Fibroblast of the aortic adventitia (primary cell): ENCODE measurements around the gene COL6A5. TPM values are rescaled to one million over a fixed set of nuclear protein-coding genes. Genes with fewer than 3 reads are reported as not detected.

Experiments used
- DNase-seq: peaks from one replicate; pipeline ENCODE4 v3.0.0-alpha.2; 2010; ENCODE audit warnings: low read depth
- H3K4me3 ChIP-seq: 2 replicates; pipeline ENCODE4 v1.5.1; 2011; ENCODE audit warnings: low read depth, mild to moderate bottlenecking, control low read depth, low read length, moderate library complexity
- total RNA-seq: library from RNA; depleted of rRNA; stranded (reverse); fragments of >200 nt; gene quantifications from 2 replicates; pipeline ENCODE4 v1.2.3, GENCODE V29; 2012; ENCODE audit warnings: low replicate concordance
- TF ChIP-seq, protein P1 (sequence below): IDR thresholded peaks from 2 replicates; pipeline ENCODE4 v1.5.1; 2011; ENCODE audit warnings: mild to moderate bottlenecking, low read length, control low read depth, inconsistent platforms; ENCODE audit not compliant: insufficient read depth

The COL6A5 gene
- total RNA-seq, 1 donor = under 0.01 TPM

DNA sequence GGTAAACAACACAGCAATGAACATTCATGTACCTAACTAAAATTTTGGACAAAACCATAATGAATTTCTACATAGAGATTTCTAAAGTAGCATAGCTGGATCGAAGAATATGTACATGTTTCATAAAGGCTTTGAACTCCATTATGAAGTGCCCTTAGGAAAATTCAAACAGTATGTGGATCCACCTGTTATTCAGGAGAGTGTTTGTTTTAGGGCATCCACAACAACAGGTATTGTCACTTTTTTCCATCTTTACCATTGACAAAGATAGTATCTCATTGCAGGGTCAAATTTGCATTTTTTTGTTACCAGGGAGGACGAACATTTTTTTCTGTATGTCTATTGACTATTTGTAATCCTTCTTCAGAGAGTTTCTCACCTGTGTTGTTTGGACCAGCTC, 75.0 kb downstream of the COL6A5 start:
- no peak for DNase-seq
- TF ChIP-seq, protein P1, sequence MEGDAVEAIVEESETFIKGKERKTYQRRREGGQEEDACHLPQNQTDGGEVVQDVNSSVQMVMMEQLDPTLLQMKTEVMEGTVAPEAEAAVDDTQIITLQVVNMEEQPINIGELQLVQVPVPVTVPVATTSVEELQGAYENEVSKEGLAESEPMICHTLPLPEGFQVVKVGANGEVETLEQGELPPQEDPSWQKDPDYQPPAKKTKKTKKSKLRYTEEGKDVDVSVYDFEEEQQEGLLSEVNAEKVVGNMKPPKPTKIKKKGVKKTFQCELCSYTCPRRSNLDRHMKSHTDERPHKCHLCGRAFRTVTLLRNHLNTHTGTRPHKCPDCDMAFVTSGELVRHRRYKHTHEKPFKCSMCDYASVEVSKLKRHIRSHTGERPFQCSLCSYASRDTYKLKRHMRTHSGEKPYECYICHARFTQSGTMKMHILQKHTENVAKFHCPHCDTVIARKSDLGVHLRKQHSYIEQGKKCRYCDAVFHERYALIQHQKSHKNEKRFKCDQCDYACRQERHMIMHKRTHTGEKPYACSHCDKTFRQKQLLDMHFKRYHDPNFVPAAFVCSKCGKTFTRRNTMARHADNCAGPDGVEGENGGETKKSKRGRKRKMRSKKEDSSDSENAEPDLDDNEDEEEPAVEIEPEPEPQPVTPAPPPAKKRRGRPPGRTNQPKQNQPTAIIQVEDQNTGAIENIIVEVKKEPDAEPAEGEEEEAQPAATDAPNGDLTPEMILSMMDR = no peak

DNA sequence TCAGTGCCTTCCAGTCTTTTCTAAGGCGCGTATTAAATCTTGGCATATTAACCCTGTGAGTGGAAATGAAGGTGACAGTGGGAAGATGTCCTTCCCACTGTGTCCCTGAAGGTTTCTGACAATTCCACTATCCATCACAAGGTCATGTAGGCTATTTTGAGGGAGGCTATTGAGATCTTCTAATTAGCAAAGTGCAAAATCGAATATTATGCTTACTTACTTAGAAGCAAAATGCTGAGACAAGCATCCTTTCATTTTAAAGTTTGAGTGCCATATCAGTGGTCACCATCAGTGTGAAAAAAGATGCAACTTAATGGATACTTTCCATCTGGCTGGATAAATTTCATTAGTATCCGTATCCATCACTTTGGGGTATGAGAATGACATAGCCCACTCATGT, 77.6 kb downstream of the COL6A5 start:
- H3K4me3 ChIP-seq = no peak overlapping the region
- TF ChIP-seq, protein P1 = no peak
- DNase-seq = no peak

More for the DNA sequence above, 75.0 kb downstream of the COL6A5 start:
- H3K4me3 ChIP-seq = no peak overlapping the region

DNA sequence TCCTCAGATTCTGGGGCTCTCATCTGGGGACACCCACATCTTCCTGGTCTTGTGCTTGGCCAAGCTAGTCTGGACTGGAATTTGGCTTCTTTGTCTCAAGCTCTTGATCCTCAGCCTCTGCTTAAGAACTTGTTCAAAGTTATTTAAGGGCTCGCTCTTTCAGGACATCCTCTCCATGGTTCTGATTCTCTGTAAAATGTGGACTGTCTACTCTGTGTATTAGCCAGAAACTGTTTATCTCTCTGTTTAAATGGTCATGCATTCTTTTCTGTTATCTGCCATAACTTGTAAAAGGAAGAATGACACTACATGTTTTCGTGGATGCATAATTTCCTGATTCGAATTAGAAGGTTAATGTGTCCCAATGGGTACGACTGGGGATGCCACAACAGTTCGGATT, 79.4 kb downstream of the COL6A5 start:
- TF ChIP-seq, protein P1 = no peak

DNA sequence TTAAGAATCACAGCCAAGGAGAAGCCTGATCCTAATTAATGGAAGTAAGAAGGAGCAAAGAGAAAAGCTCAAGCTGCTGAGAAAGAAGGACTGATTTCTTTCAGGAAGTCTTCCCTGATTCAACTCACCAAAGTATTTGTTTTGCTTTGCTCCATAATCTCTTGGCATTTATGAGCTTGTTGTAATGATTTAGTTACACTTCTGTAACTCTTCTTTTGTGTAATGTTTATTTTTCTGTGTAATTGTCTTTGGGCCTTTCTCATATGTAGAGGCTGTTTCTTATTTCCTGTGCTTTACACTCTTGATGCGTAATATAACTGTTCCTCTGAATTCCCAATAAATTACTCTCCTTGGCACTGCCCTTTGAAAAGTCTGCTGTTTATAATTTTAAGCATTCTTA, 80.0 kb downstream of the COL6A5 start:
- no peak overlapping the region for H3K4me3 ChIP-seq
- DNase-seq = no peak

More for the DNA sequence above, 79.4 kb downstream of the COL6A5 start:
- H3K4me3 ChIP-seq = no peak overlapping the region
- DNase-seq = no peak

DNA sequence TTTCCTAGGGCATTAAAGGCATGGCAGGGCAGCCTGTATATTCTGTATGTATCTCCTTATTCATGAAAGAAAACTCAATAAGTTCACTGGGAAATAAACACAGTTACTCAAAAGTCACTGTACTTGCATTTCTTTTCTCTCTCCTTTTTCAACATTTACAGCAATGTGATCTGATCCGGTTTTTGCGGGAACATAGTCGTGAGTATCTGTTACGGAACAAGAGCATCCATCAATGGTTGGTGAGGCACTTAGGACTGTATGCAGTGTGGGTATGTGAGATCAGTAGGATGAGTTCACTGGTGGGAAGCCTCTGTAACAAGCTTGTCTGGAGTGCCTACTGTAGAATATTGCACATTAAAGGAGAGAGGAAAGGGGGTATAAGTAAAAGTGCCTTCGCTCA, 80.7 kb downstream of the COL6A5 start:
- TF ChIP-seq, protein P1 = no peak
- no peak overlapping the region for H3K4me3 ChIP-seq
- DNase-seq = no peak

More for the DNA sequence above, 80.0 kb downstream of the COL6A5 start:
- TF ChIP-seq, protein P1 = no peak

DNA sequence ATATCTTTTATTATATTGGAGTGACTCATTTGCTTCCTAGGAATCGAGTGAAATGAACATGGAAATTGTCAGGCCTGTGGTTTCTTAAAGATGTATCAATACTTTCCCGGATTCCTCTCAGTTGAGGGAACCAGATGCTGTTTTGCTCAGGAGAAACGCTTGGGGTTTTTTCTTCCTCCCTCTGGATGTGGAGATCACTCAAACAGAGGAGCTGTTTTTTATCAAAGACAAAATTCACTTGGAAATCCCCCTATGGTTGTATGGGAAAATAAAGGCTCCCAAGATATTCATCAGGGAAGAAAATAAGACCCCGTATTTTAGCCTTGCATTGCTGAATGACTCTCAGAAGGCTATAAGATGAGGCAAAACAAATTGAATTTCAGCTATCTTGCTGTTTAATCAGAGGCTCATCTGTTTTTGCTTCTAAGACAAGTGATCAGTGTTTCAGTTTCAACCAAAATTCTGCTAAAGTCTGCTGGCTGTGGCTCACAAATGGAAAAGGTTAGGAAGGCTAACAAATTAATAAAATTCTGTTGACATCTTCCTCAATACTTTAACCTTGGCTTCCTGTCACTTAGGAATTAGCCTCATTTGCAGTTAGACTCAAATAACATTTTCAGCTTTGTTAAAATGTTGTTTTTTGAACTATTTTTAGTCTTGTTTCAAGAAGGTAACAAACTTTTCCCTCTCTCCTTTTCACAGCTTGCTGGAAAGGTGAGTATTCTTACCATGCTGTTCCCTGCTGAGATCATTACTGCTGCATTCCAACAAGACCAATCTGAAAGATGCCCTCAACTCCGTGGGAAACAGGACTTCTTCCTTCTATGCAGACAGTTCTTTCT, 83.6 kb downstream of the COL6A5 start:
- TF ChIP-seq, protein P1 = no peak
- no peak overlapping the region for H3K4me3 ChIP-seq
- DNase-seq = no peak

DNA sequence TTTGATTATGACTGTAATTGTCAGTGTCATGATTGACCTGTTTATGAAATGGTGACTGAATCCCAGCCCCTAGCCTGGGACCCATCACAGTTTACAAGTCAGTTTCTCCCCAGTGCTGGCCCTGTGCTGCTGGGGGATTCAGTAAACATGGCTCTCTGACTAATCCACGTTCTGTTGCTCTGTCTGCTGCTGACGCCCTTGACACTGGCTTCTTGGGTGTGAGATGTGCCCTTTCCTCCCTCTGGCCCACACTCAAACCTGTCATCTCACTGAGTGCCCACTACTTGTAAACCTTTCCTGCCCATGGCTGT, 84.2 kb downstream of the COL6A5 start:
- TF ChIP-seq, protein P1 = no peak
- no peak for DNase-seq

More for the DNA sequence above, 84.2 kb downstream of the COL6A5 start:
- no peak overlapping the region for H3K4me3 ChIP-seq
